Pulmonary artery endothelial cell (primary cell): Measurements from ENCODE around the gene ARHGAP32. TPM values are rescaled to one million over a fixed set of nuclear protein-coding genes. Genes with fewer than 3 reads are reported as not detected.
"Not testable (repeated sequence)": the region's sequence is repeated elsewhere in the genome, so short reads cannot be mapped to it uniquely, and the experiment has no call there.

ENCODE experiments used
- DNase-seq: peaks from one replicate; pipeline ENCODE4 v3.0.0-alpha.2; 2011; ENCODE audit warnings: low read depth, low spot score
- total RNA-seq: library from RNA; depleted of rRNA; stranded (reverse); fragments of >200 nt; gene quantifications from 2 replicates; pipeline ENCODE4 v1.2.3, GENCODE V29; 2014

ARHGAP32 gene
- total RNA-seq, 1 donor from 2014 or later: 4.6 TPM

GRCh38 chr11:128933481-128934178 lies 258.5 kb downstream of the ARHGAP32 start:
- no peak for DNase-seq

- DNase-seq: no peak
Observed at GRCh38 chr11:128931668-128932067, 260.5 kb downstream of the ARHGAP32 start.

GRCh38 chr11:128931066-128931465 lies 261.1 kb downstream of the ARHGAP32 start:
- no peak for DNase-seq

GRCh38 chr11:128929991-128930390 lies 262.1 kb downstream of the ARHGAP32 start:
- DNase-seq: no peak

DNA sequence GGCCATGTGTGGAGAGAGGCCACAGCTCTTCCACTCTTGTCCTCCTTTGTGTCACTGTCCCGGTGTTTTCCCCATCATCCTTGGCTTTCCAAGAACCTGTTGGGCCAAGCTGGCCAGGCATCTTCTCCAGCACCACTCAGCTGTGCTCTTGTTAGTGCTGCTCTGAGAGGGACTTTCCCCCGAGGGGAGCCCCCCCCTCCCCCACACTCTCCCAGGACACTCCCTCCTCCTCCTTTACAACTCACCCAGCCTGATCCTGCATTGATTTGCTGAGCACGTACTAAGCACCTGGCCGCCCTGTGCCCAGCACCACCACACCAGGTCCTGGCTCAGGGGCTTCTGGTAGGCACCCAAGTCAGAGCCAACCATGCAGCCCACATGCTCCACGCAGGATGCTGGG lies 262.7 kb downstream of the ARHGAP32 start:
- DNase-seq: no peak

DNA sequence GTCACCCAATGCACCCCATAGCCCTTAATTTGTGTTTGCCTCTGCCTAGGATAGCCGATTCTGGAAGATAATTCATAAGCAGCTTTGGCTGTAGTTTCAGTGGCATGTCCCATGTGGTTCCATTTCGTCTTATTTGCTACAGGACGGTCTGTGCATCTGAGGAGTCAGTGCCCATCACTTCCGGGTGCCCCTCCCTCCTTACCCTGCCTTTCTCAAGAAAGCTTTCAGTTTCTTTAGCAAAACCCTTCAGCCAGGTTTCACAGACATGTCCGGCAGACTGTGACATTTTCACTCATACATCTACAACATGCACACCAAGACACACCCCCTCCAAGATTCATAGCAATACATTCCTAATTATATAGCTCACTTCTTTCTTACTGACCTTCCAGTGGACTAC lies 263.7 kb downstream of the ARHGAP32 start:
- DNase-seq: no peak

DNA sequence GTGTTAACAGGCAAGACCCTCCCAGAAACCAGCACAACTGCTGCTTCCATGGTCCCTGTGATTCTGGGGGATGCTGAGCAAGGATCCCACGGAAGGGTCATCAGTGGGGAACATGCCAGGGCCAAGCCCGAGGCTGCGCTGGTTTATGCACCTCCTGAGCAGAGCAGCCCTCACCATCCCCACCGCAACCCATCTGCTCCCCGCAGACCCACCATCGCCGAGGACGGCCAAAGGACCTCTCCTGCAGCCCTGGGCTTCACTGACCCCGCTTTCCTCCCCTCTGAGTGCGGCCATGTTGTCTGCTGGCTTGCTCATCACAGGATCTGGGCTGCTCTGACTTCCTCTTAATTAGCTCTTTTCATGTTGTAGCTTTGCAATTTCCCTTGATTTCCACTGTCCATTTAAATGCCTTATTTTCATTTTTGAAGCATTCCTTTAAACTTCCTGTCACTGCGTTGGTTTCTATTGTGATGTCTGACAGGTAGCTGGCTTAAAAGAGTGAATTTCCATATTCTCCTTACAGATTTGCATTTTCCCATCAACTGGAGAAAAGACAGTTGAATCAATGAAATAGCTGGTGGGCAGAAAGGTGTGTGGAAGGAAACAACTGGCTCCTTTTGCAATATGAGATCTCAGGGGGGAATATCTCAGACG lies 264.3 kb downstream of the ARHGAP32 start:
- DNase-seq: no peak

DNA sequence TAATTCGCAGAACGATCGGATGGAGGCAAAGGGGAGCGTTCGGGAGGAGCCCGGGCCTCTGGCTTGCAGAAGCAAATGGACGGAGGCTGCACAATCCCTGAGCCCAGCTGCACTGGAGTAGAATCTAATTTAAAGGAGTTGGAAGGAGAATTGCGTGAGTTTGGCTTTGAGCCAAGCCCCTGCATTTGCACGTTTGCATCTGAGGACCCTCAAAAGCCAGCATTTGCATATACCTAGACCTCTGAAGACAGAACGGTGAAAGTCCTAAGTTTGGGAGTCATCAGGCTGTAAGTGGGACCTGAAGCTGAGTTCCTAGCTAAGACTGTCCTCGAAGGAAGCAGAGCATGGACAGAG lies 265.0 kb downstream of the ARHGAP32 start:
- DNase-seq: no peak

DNA sequence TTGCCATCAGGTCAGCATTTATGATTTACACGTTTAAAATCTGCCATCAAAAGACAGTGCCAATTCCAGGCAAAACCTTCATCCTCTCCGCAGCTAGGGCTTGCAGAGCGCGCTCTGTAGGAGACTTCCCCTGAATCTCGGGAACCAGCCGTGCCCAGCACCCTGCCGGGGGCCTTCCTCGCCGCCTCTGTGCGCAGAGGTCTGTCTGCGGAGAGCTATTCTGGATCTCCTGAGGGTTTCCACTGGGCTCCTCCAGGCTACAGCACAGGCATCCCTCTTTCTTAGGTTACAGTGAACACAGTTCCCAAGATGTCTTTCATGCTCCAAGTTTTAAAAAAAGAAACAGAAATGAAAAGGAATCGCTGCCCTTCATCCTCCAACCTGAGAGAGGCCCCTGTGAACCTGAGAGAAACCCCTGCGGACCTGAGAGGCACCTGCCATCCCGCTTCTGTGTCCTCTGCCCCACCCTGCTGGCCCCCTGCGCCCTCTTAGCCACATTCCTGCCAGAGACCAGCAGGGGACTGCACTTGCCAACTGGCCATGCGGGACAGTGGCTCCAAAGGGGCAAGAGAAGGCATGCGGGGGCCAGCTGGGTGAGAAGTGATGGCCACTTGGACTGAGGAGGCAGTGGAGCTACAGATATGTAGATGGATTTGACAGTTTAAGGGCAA lies 265.6 kb downstream of the ARHGAP32 start:
- DNase-seq: no peak

- DNase-seq: no peak
Observed at GRCh38 chr11:128926000-128926399, 266.1 kb downstream of the ARHGAP32 start.

- DNase-seq: no peak
Observed at GRCh38 chr11:128925250-128925600, 266.9 kb downstream of the ARHGAP32 start.

DNA sequence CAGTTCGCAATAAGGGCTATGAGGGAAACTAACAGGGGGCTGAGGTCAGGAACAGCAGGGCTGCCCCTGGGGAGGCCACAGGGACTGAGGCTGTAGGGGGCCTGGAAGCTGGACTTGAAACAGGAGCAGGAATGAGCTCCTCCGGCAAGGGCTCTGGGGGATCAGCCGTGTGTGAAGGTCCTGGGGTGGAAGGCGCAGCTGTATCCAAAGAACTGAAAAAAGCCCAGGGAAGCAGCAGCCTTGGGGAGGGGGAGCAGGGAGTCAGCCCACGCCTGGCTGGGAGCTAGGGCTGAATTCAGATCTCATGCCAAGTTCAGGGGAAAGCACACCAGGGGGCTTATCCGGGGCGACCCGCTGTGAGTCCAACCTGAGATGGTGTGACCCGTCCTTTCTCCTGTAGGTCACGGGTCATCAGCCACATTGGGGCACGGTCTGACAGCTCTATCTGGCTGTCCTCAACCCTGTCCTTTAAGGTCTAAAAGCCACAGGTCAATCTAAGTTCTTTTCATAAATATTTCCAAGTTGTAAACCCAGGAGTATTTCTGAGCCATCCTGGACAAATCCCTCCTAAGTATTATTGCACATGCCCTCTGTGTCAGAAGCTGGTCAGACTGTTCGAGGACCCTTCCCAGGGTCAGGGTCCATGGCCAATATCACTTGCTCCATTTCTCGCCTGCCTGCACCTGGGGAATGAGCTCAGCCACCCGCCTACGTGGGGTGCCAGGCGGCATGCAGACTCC lies 267.4 kb downstream of the ARHGAP32 start:
- no peak for DNase-seq

DNA sequence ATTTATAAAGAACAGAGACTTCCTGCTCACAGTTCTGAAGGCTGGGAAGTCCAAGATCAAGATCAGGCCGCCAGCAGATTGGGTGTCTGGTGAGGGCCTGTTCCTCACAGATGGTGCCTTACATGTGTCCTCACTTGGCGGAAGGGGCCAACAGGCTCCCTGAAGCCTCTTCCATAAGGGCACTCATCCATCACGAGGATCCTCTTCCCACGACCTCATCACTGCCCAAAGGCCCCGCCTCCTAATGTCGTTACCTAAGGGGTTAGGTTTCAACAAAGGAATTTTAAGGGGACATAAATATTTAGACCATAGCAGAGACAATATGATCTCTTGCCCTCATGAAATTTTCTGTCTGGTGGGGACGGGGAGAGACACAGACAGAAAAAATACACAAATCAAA lies 268.0 kb downstream of the ARHGAP32 start:
- DNase-seq: no peak

- no peak for DNase-seq
Observed at GRCh38 chr11:128921793-128922192, 270.3 kb downstream of the ARHGAP32 start.

GRCh38 chr11:128920666-128921065 lies 271.5 kb downstream of the ARHGAP32 start:
- DNase-seq: no peak

DNA sequence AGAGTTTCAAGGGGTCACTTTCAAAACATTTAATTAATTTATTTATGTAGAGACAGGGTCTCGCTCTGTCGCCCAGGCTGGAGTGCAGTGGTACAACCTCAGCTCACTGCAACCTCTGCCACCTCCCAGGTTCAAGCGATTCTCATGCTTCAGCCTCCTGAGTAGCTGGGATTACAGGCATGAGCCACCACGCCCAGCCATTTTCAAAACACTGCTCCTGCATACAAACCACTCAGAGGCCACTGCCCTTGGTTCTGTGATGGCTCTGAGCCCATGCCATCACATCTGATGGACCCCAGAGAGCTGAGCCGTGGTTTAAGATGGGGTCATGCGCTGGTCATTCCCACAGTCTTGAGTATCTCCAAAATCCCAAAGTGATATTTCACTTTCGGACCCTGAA lies 272.5 kb downstream of the ARHGAP32 start:
- DNase-seq: not testable (repeated sequence)

DNA sequence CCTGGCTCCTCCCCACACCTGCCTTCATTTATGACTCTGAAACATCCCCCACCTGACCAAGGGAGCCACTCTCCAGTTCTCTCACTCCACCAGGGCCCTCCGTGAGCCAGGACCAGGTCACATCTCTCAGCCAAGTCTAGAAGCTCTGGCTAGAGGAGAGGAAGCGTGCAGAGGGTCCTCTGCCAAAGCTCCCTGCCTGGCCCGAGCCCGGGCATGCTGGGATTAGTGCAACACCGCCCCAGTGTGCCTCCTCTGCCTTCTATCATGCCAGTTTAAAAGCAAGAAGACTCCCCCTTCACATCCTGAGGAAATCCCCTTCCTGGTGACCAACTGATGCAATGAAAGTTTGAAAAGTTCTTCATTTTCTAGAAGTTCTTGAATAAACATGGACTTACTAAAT lies 272.9 kb downstream of the ARHGAP32 start:
- DNase-seq: no peak

DNA sequence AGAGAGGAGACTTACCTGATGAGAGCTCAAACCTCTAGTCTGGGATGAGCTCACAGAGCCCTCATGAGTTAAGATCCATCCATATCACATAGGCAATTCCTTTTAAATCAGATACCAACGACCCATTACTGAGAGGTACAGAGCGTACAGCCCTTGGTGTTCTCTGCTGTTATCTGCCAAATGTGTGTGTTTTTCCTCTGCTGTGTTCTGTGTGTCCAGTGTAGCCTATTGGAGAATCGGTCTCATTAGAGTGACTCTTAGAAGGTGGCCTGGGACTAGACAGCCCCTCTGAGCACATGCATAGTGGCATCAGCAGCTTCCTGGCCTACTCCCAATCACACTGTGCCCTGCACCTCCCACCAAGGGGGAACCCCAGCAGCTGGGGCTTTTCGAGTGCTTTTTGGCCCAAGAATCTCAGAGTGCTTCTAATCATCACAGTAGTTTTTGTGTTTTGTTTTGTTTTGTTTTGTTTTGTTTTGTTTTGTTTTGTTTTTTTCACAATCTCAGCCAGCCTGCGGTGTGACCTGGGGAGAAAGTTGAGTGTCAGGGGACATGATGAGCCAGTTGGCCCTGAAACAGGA lies 274.9 kb downstream of the ARHGAP32 start:
- no peak for DNase-seq

- no peak for DNase-seq
Observed at GRCh38 chr11:128916681-128917080, 275.4 kb downstream of the ARHGAP32 start.

GRCh38 chr11:128916037-128916572 lies 276.0 kb downstream of the ARHGAP32 start:
- no peak for DNase-seq

DNA sequence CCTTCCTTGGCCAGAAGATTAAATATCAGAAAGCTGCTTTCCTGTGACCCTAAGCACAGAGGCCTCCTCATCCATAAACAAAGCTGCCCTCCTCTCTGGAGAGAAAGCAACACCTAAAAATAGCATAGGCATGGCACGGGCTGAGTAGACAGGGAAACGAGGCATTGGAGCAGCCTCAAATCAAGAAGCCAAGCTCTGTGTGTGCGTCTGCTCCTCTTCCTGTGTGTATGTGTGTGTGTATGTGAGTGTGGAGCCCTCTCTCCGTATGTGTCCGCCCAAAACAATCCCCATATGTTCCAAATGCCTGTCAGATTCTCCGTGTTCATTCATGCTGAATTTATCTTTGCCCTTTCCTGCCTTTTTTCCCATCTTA lies 277.0 kb downstream of the ARHGAP32 start:
- no peak for DNase-seq
